Umbilical cord (tissue), 2 donors: ENCODE data around the gene WNT6. TPM values are rescaled to one million over a fixed set of nuclear protein-coding genes. Genes with fewer than 3 reads are reported as not detected.

ENCODE experiments used
- DNase-seq: peaks from one replicate; pipeline ENCODE4 v3.0.0-alpha.2; 2015; ENCODE audit warnings: low spot score
- total RNA-seq: library from RNA; depleted of rRNA; stranded (reverse); fragments of >200 nt; gene quantifications from one replicate; pipeline ENCODE4 v1.2.3, GENCODE V29; 2014; ENCODE audit warnings: low replicate concordance; ENCODE audit not compliant: insufficient read depth

The WNT6 gene
- 3.9 TPM for total RNA-seq

- no peak for DNase-seq
Observed at GRCh38 chr2:218859556-218859987, at the start of gene WNT6. Gene WNT6, plus strand, starts transcription at chr2:218859805. Its CDS starts 233 bp downstream, at chr2:218860038.

GRCh38 chr2:218810256-218810655 lies 49.3 kb upstream of the WNT6 start:
- no peak for DNase-seq

- DNase-seq: no peak
Observed at GRCh38 chr2:218811382-218811781, 48.2 kb upstream of the WNT6 start.

GRCh38 chr2:218812096-218812815 lies 47.3 kb upstream of the WNT6 start:
- DNase-seq: no peak

- DNase-seq: no peak
Observed at GRCh38 chr2:218812861-218813260, 46.7 kb upstream of the WNT6 start.

GRCh38 chr2:218813771-218814460 lies 45.7 kb upstream of the WNT6 start:
- no peak for DNase-seq

- DNase-seq: no peak
Observed at GRCh38 chr2:218814540-218815243, 44.9 kb upstream of the WNT6 start.

- DNase-seq: no peak
Observed at GRCh38 chr2:218815244-218815637, 44.4 kb upstream of the WNT6 start.

GRCh38 chr2:218815649-218816048 lies 44.0 kb upstream of the WNT6 start:
- DNase-seq: no peak

- DNase-seq: no peak
Observed at GRCh38 chr2:218816561-218817011, 43.0 kb upstream of the WNT6 start.

GRCh38 chr2:218819093-218819492 lies 40.5 kb upstream of the WNT6 start:
- no peak for DNase-seq

GRCh38 chr2:218820746-218821369 lies 38.7 kb upstream of the WNT6 start:
- no peak for DNase-seq

- DNase-seq: no peak
Observed at GRCh38 chr2:218821605-218822211, 37.9 kb upstream of the WNT6 start.

- no peak for DNase-seq
Observed at GRCh38 chr2:218822622-218823021, 37.0 kb upstream of the WNT6 start.

- no peak for DNase-seq
Observed at GRCh38 chr2:218823196-218823855, 36.3 kb upstream of the WNT6 start.

GRCh38 chr2:218824004-218824403 lies 35.6 kb upstream of the WNT6 start:
- no peak for DNase-seq

- no peak for DNase-seq
Observed at GRCh38 chr2:218826791-218827190, 32.8 kb upstream of the WNT6 start.

- no peak for DNase-seq
Observed at GRCh38 chr2:218827701-218828476, 31.7 kb upstream of the WNT6 start.

- no peak for DNase-seq
Observed at GRCh38 chr2:218828477-218828778, 31.2 kb upstream of the WNT6 start.

GRCh38 chr2:218829868-218830451 lies 29.6 kb upstream of the WNT6 start:
- no peak for DNase-seq
